Measurements from ENCODE around the gene LAIR2. TPM values are rescaled to one million over a fixed set of nuclear protein-coding genes. Genes with fewer than 3 reads are reported as not detected.
A peak's percentile ranks its signal among the peaks of the same experiment; 100 is the strongest.

LAIR2 gene
- total and polyA plus RNA-seq, 2 of the 13 experiments (the other 11 are each of a cell fraction or from before 2014, with no cell fraction given) = 1.3 to 1.9 TPM

DNA sequence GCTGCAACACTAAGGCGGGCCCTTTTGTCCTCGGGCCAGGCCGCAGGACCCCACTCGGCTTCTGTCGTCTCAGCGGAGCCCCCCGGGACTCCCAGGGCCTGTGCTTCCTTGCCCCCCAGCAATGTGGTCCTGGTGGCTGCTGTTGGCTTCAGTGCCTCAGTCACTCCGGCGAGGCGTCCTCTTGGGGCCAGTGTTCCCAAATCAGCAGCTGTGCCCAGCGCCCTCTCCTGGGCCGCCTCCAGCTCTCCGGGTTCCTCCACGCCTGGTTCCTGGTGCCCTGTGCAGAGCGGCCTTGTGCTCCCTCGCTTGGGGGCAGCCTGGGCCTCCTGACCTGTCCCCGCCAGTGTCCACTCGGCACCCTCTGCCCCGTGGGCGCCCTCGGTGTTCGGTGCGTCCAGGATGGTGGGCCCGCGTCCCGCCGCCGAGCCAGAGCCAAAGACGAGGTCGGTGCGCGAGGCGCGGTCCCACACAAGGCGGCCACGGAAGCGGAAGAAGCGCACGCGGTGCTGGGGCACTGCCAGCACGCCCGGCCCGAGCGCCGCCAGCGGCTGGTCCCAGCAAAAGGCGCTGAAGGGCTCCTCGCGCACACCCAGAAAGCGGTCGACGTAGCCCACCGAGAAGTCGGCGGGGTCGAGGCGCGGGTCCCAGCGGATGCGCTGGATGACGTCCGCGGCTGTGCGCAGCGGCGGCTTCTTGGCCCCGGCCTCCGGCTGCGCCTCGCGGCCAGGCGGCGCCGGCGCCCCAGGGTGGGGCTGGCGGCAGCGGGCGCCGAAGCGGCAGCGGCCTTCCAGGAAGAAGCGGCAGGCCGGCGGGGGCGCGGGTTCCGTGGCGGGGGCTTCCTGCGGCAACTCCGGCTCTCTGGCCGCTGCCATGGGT is 39.7 kb upstream of the LAIR2 start (continued):
- TF ChIP-seq ZNF567 (CRISPR knock-in tag; IDR thresholded peaks at IDR 0.05; ENCODE audit: borderline replicate concordance) = no peak; the same call in 1 of the 2 replicates
- TF ChIP-seq HOXA5 (CRISPR knock-in tag; IDR thresholded peaks at IDR 0.05) = no peak
- no peak for TF ChIP-seq NR2C2 (CRISPR knock-in tag; IDR thresholded peaks at IDR 0.05; ENCODE audit: borderline replicate concordance)
- no peak for TF ChIP-seq MAFF (IDR thresholded peaks at IDR 0.05; ENCODE audit: low read depth, low read length)
- TF ChIP-seq ZNF230 (CRISPR knock-in tag; IDR thresholded peaks at IDR 0.05) = no peak
- no peak for TF ChIP-seq MBD4 (IDR thresholded peaks at IDR 0.05; ENCODE audit: borderline replicate concordance, low read length)
- no peak for TF ChIP-seq ZNF605 (CRISPR knock-in tag; IDR thresholded peaks at IDR 0.05)
- TF ChIP-seq ZNF260 (CRISPR knock-in tag; IDR thresholded peaks at IDR 0.05; ENCODE audit: borderline replicate concordance, low read depth) = no peak
- TF ChIP-seq, protein P1, sequence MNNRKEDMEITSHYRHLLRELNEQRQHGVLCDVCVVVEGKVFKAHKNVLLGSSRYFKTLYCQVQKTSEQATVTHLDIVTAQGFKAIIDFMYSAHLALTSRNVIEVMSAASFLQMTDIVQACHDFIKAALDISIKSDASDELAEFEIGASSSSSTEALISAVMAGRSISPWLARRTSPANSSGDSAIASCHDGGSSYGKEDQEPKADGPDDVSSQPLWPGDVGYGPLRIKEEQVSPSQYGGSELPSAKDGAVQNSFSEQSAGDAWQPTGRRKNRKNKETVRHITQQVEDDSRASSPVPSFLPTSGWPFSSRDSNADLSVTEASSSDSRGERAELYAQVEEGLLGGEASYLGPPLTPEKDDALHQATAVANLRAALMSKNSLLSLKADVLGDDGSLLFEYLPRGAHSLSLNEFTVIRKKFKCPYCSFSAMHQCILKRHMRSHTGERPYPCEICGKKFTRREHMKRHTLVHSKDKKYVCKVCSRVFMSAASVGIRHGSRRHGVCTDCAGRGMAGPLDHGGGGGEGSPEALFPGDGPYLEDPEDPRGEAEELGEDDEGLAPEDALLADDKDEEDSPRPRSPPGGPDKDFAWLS (CRISPR knock-in tag; IDR thresholded peaks at IDR 0.05; ENCODE audit: borderline replicate concordance) = no peak
- no peak for TF ChIP-seq ISX (CRISPR knock-in tag; conservative IDR thresholded peaks at IDR 0.05)
- no peak for TF ChIP-seq ZNF878 (CRISPR knock-in tag; IDR thresholded peaks at IDR 0.05)
- TF ChIP-seq ZNF879 (CRISPR knock-in tag; IDR thresholded peaks at IDR 0.05) = 0 out of 2 replicates have a peak, but pooled peaks have one; percentile 17
- no peak for TF ChIP-seq ZNF850 (CRISPR knock-in tag; conservative IDR thresholded peaks at IDR 0.05)
- TF ChIP-seq, protein P2, sequence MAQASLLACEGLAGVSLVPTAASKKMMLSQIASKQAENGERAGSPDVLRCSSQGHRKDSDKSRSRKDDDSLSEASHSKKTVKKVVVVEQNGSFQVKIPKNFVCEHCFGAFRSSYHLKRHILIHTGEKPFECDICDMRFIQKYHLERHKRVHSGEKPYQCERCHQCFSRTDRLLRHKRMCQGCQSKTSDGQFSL (CRISPR knock-in tag; IDR thresholded peaks at IDR 0.05) = peak; percentile 39; the same call in 1 of the 2 replicates
- no peak for TF ChIP-seq XBP1 (CRISPR knock-in tag; IDR thresholded peaks at IDR 0.05)
- no peak for TF ChIP-seq SMAD1 (CRISPR knock-in tag; IDR thresholded peaks at IDR 0.05; ENCODE audit: borderline replicate concordance, low read depth)
- TF ChIP-seq TARDBP (CRISPR knock-in tag; IDR thresholded peaks at IDR 0.05) = peak; percentile 44
- TF ChIP-seq, protein P3, sequence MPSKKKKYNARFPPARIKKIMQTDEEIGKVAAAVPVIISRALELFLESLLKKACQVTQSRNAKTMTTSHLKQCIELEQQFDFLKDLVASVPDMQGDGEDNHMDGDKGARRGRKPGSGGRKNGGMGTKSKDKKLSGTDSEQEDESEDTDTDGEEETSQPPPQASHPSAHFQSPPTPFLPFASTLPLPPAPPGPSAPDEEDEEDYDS (CRISPR knock-in tag; IDR thresholded peaks at IDR 0.05) = no peak
- no peak; the same call in 1 of the 2 replicates for TF ChIP-seq KLF6 (CRISPR knock-in tag; IDR thresholded peaks at IDR 0.05)
- TF ChIP-seq, protein P4, sequence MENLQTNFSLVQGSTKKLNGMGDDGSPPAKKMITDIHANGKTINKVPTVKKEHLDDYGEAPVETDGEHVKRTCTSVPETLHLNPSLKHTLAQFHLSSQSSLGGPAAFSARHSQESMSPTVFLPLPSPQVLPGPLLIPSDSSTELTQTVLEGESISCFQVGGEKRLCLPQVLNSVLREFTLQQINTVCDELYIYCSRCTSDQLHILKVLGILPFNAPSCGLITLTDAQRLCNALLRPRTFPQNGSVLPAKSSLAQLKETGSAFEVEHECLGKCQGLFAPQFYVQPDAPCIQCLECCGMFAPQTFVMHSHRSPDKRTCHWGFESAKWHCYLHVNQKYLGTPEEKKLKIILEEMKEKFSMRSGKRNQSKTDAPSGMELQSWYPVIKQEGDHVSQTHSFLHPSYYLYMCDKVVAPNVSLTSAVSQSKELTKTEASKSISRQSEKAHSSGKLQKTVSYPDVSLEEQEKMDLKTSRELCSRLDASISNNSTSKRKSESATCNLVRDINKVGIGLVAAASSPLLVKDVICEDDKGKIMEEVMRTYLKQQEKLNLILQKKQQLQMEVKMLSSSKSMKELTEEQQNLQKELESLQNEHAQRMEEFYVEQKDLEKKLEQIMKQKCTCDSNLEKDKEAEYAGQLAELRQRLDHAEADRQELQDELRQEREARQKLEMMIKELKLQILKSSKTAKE (CRISPR knock-in tag; IDR thresholded peaks at IDR 0.05; ENCODE audit: borderline replicate concordance) = no peak; the same call in 1 of the 2 replicates
- no peak for TF ChIP-seq ZNF549 (CRISPR knock-in tag; IDR thresholded peaks at IDR 0.05)
- TF ChIP-seq, protein P5, sequence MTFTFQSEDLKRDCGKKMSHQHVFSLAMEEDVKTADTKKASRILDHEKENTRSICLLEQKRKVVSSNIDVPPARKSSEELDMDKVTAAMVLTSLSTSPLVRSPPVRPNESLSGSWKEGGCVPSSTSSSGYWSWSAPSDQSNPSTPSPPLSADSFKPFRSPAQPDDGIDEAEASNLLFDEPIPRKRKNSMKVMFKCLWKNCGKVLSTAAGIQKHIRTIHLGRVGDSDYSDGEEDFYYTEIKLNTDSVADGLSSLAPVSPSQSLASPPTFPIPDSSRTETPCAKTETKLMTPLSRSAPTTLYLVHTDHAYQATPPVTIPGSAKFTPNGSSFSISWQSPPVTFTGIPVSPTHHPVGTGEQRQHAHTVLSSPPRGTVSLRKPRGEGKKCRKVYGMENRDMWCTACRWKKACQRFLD (CRISPR knock-in tag; IDR thresholded peaks at IDR 0.05; ENCODE audit: borderline replicate concordance) = no peak
- TF ChIP-seq, protein P6, sequence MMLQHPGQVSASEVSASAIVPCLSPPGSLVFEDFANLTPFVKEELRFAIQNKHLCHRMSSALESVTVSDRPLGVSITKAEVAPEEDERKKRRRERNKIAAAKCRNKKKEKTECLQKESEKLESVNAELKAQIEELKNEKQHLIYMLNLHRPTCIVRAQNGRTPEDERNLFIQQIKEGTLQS (CRISPR knock-in tag; IDR thresholded peaks at IDR 0.05) = peak; percentile 57
- peak; percentile 71; the same call in 1 of the 2 replicates for TF ChIP-seq RFXAP (CRISPR knock-in tag; IDR thresholded peaks at IDR 0.05; ENCODE audit: borderline replicate concordance)
